OCI-LY7 (cell line): Measurements from ENCODE around the gene MTERF4. TPM values are rescaled to one million over a fixed set of nuclear protein-coding genes. Genes with fewer than 3 reads are reported as not detected.

Experiments
- BruUV-seq: library from RNA; stranded (reverse); fragments of 400-500 nt; replicated peaks from 2 replicates; lab custom pipeline; 2021; lab: Mats Ljungman, UMichigan
- CTCF ChIA-PET: fragments of 300-600 bp; sonication (Branson Sonifier 250); formaldehyde crosslinking; loops from one replicate; lab custom pipeline; 2022; ENCODE audit warnings: antibody characterized with exemption; ENCODE audit not compliant: unreplicated experiment; lab: Charles Lee
- POLR2A ChIA-PET: fragments of 300-600 bp; sonication (Branson Sonifier 250); formaldehyde crosslinking; loops from one replicate; lab custom pipeline; 2022; ENCODE audit warnings: antibody characterized with exemption; lab: Charles Lee
- DNase-seq: peaks from one replicate; pipeline ENCODE4 v3.0.0-alpha.2; 2015; ENCODE audit warnings: low spot score
- H2AFZ ChIP-seq: fragments of 200-600 bp; sonication (generic), shearing (Covaris generic); 2 replicates; pipeline ENCODE4 v1.6.1; 2014; ENCODE audit warnings: mild to moderate bottlenecking, antibody characterized with exemption, low read length, moderate library complexity
- H3K27ac ChIP-seq: fragments of 200-600 bp; sonication (generic); 2 replicates; pipeline ENCODE4 v1.5.1; 2014; ENCODE audit warnings: mixed run types, low read depth, mild to moderate bottlenecking, moderate library complexity, low read length, inconsistent platforms; ENCODE audit not compliant: poor library complexity, severe bottlenecking
- H3K36me3 ChIP-seq: fragments of 200-600 bp; sonication (generic); 2 replicates; pipeline ENCODE4 v1.6.1; 2014; ENCODE audit warnings: mild to moderate bottlenecking, antibody characterized with exemption, low read length, moderate library complexity, mixed read lengths; ENCODE audit not compliant: insufficient read depth
- H3K4me1 ChIP-seq: fragments of 200-600 bp; sonication (generic); 2 replicates; pipeline ENCODE4 v1.5.1; 2014; ENCODE audit warnings: mild to moderate bottlenecking, low read length; ENCODE audit not compliant: insufficient read depth, poor library complexity, severe bottlenecking
- H3K4me2 ChIP-seq: fragments of 200-600 bp; sonication (generic); 2 replicates; pipeline ENCODE4 v1.6.1; 2014; ENCODE audit warnings: mild to moderate bottlenecking, low read length
- H3K4me3 ChIP-seq: fragments of 200-600 bp; sonication (generic); 2 replicates; pipeline ENCODE4 v1.5.1; 2014; ENCODE audit warnings: mild to moderate bottlenecking, low read depth, low read length; ENCODE audit not compliant: poor library complexity, severe bottlenecking
- H3K79me2 ChIP-seq: fragments of 200-600 bp; sonication (generic); 2 replicates; pipeline ENCODE4 v1.6.1; 2016; ENCODE audit warnings: low read depth, mild to moderate bottlenecking, low read length, moderate library complexity, mixed read lengths; ENCODE audit not compliant: insufficient read depth
- H3K9me2 ChIP-seq: fragments of 200-600 bp; sonication (generic); 2 replicates; pipeline ENCODE4 v1.6.1; 2016; ENCODE audit warnings: mild to moderate bottlenecking, low read length, mixed read lengths; ENCODE audit not compliant: insufficient read depth
- H3K9me3 ChIP-seq: fragments of 200-600 bp; sonication (generic); 2 replicates; pipeline ENCODE4 v1.6.1; 2014; ENCODE audit warnings: mild to moderate bottlenecking, mixed run types, low read length, mixed read lengths
- H4K20me1 ChIP-seq: fragments of 200-600 bp; sonication (generic); 2 replicates; pipeline ENCODE4 v1.6.1; 2014; ENCODE audit warnings: mild to moderate bottlenecking, antibody characterized with exemption, low read length, moderate library complexity, mixed read lengths; ENCODE audit not compliant: insufficient read depth
- CTCF ChIP-seq: fragments of 200-600 bp; sonication (generic); conservative IDR thresholded peaks from 2 replicates; pipeline ENCODE4 v1.5.1; 2014; ENCODE audit warnings: mild to moderate bottlenecking, antibody characterized with exemption, low read length, moderate library complexity, mixed read lengths
- EZH2phosphoT487 ChIP-seq: fragments of 200-600 bp; sonication (generic); IDR thresholded peaks from 2 replicates; pipeline ENCODE4 v1.6.1; 2018; ENCODE audit warnings: low read depth, borderline replicate concordance, mild to moderate bottlenecking, mixed run types, antibody characterized with exemption, low read length, moderate library complexity, mixed read lengths
- intact Hi-C: fragments of 100-400 bp; cut with micrococcal nuclease; formaldehyde crosslinking; loops from one replicate; pipeline ENCODE4 v1.10.0; 2022; ENCODE audit not compliant: unreplicated experiment
- total RNA-seq, 2 experiments: library from RNA; depleted of rRNA in 1 of 2; stranded (reverse); fragments of >200 nt in 1 of 2; shearing (Covaris generic) in 1 of 2; gene quantifications; 2 replicates each; pipeline ENCODE4 v1.2.3, GENCODE V29; 2014 to 2022

MTERF4 gene
- total RNA-seq, 2 experiments from 2014 or later: 48.2 to 58.9 TPM

- no peak overlapping the region for H2AFZ ChIP-seq
- peaks cover 11% of the 10 kb centered on the region; the same call in 1 of the 2 replicates for H3K79me2 ChIP-seq
- TF ChIP-seq EZH2phosphoT487: no peak
- no peak for TF ChIP-seq CTCF
- H3K4me1 ChIP-seq: peaks cover 10% of the 10 kb centered on the region
- H3K4me3 ChIP-seq: no peak overlapping the region
- no peak overlapping the region for H3K27ac ChIP-seq
- peaks cover 51% of the 10 kb centered on the region for H3K36me3 ChIP-seq
- POLR2A ChIA-PET: interaction anchor here (0.6 to 0.7 kb wide), 2 partner anchors 10 to 103 kb away, joined by 3 read pairs; no protein-coding TSS in a partner anchor
- H3K4me2 ChIP-seq: no peak overlapping the region
- CTCF ChIA-PET: no interaction called here
- no peaks in the 10 kb centered on the region for H3K9me2 ChIP-seq
- DNase-seq: no peak
- intact Hi-C loops: loop anchor here (10.0 kb wide), 1 partner anchor 743 kb away; no protein-coding TSS in a partner anchor
- no peaks in the 10 kb centered on the region for H3K9me3 ChIP-seq
- H4K20me1 ChIP-seq: peaks cover 3% of the 10 kb centered on the region; the same call in 1 of the 2 replicates
- BruUV-seq: no TSS peak
Measured at GRCh38 chr2:241142063-241142462, 40.0 kb upstream of the MTERF4 start.

- POLR2A ChIA-PET: interaction anchor here (0.6 to 0.7 kb wide), 2 partner anchors 10 to 104 kb away, joined by 3 read pairs; no protein-coding TSS in a partner anchor
- H2AFZ ChIP-seq: no peak overlapping the region
- no TSS peak for BruUV-seq
- no peak overlapping the region for H3K4me3 ChIP-seq
- DNase-seq: no peak
- intact Hi-C loops: loop anchor here (10.0 kb wide), 1 partner anchor 744 kb away; no protein-coding TSS in a partner anchor
- no peak overlapping the region for H3K27ac ChIP-seq
- peaks cover 57% of the 10 kb centered on the region for H3K36me3 ChIP-seq
- no peak overlapping the region for H3K4me2 ChIP-seq
- peaks cover 2% of the 10 kb centered on the region for H3K4me1 ChIP-seq
- no peaks in the 10 kb centered on the region for H4K20me1 ChIP-seq
- no peaks in the 10 kb centered on the region for H3K9me3 ChIP-seq
- TF ChIP-seq CTCF (no peak), EZH2phosphoT487 (no peak)
- H3K9me2 ChIP-seq: no peaks in the 10 kb centered on the region
- H3K79me2 ChIP-seq: peaks cover 6% of the 10 kb centered on the region; the same call in 1 of the 2 replicates
- CTCF ChIA-PET: no interaction called here
Measured at GRCh38 chr2:241141214-241141770, 39.2 kb upstream of the MTERF4 start.

DNA sequence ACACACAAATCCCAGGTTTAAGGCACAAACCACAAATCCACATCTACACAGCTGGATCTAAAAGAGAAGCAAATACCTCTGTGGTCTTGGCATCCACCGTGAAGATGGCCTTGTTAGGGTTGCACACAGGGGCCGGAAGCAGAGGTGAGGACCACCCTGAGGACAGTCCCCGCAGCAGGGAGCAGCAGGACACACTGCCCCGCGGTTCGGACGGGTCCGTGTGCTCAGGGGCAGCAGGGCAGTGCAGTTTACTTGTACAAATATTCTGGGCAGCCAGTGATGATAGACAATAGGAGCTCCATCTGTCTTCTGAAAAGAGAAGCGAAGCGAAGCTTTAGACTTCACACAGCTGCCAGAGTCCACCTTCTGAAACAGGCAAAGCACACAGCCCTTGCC lies 38.4 kb upstream of the MTERF4 start:
- H3K9me2 ChIP-seq: no peaks in the 10 kb centered on the region
- intact Hi-C loops: loop anchor here (10.0 kb wide), 1 partner anchor 744 kb away; no protein-coding TSS in a partner anchor
- no peaks in the 10 kb centered on the region for H3K9me3 ChIP-seq
- H3K27ac ChIP-seq: no peak overlapping the region
- H2AFZ ChIP-seq: no peak overlapping the region
- H3K4me2 ChIP-seq: no peak overlapping the region
- BruUV-seq: no TSS peak
- no peaks in the 10 kb centered on the region for H4K20me1 ChIP-seq
- no peak for DNase-seq
- POLR2A ChIA-PET: interaction anchor here (0.7 kb wide), 1 partner anchor 11 kb away, joined by 3 read pairs; no protein-coding TSS in a partner anchor
- H3K36me3 ChIP-seq: peaks cover 66% of the 10 kb centered on the region
- H3K79me2 ChIP-seq: no peaks in the 10 kb centered on the region
- no peaks in the 10 kb centered on the region for H3K4me1 ChIP-seq
- CTCF ChIA-PET: no interaction called here
- no peak overlapping the region for H3K4me3 ChIP-seq
- TF ChIP-seq EZH2phosphoT487 (no peak), CTCF (no peak)
